ENCODE measurements around the gene ANKRD30A.

Gene ANKRD30A

GRCh38 chr10:37344413-37344812, 219.0 kb downstream of the ANKRD30A start:
- no peak overlapping the region for H3K9ac ChIP-seq (ENCODE audit: low read length)
- H3K14ac ChIP-seq (ENCODE audit: low read length in 2 of 2), result no peak overlapping the region
- H3K4me1 ChIP-seq (ENCODE audit: control insufficient read depth, insufficient read depth, low read depth, low read length), result no peaks in the 10 kb centered on the region
- H3K18ac ChIP-seq (ENCODE audit: low read depth in 1 of 2, low read length in 2 of 2), result no peak overlapping the region
- WGBS, result 77% methylated on average over 2 of the region's 2 CpGs
- no peak overlapping the region for H3K23ac ChIP-seq (ENCODE audit: low read length in 2 of 2)
- H2BK120ac ChIP-seq (ENCODE audit: low read depth, low read length), result no peak overlapping the region
- no peak overlapping the region for H4K91ac ChIP-seq (ENCODE audit: low read length)
- H2BK12ac ChIP-seq (ENCODE audit: low read length in 2 of 2), result no peak overlapping the region
- no peak overlapping the region for H2BK5ac ChIP-seq (ENCODE audit: low read depth, low read length, poor library complexity, severe bottlenecking)
- H3K4me3 ChIP-seq (ENCODE audit: insufficient read depth in 1 of 2, low read depth in 1 of 2, low read length in 2 of 2), result no peak overlapping the region
- no peak overlapping the region for H3K4ac ChIP-seq (ENCODE audit: low read depth in 1 of 2, low read length in 2 of 2)
- no peaks in the 10 kb centered on the region for H3K27me3 ChIP-seq (ENCODE audit: control insufficient read depth in 1 of 2, insufficient read depth in 1 of 2, low read length in 2 of 2)
- DNase-seq, result no peak
- H3K9me3 ChIP-seq (ENCODE audit: control insufficient read depth, low read length), result peaks cover 8% of the 10 kb centered on the region
- H3K4me2 ChIP-seq (ENCODE audit: low read length, poor library complexity, severe bottlenecking), result no peak overlapping the region
- H2AFZ ChIP-seq (ENCODE audit: low read depth, low read length), result no peak overlapping the region
- H3K36me3 ChIP-seq (ENCODE audit: control insufficient read depth in 1 of 2, insufficient read depth in 2 of 2, low read depth in 1 of 2, low read length in 2 of 2), result no peaks in the 10 kb centered on the region
- no peak overlapping the region for H4K8ac ChIP-seq (ENCODE audit: low read length)
- H3K79me1 ChIP-seq (replicated peaks; ENCODE audit: low read length, poor library complexity, severe bottlenecking), result no peaks in the 10 kb centered on the region
- no peak overlapping the region for H3K27ac ChIP-seq (ENCODE audit: low read length, poor library complexity, severe bottlenecking)
- no peak overlapping the region for H2BK15ac ChIP-seq (ENCODE audit: low read depth, poor library complexity, severe bottlenecking)
- no peak overlapping the region for H2AK5ac ChIP-seq (ENCODE audit: low read length, severe bottlenecking)

DNA sequence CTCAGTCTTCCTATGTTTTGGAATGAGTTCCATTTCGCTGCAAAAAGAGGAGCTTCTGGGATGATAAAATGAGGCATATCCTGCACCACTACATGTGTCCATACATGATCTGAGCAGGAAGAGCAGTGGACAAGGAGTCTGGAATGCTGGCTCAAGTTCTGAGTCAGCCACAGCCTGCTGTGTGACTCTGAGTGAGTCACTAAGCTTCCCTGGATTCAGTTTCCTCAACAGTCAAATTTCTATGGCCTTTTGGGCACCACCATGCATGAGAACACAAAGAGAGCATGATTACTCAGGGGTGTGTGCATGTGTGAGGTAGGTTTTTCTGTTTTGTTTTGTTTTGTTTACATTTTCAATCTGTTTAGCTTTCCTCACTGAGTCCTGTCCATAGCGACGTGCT, 254.6 kb downstream of the ANKRD30A start:
- 38% methylated on average over 3 of the region's 3 CpGs for WGBS
- no peak overlapping the region for H3K4me3 ChIP-seq (ENCODE audit: insufficient read depth in 1 of 2, low read depth in 1 of 2, low read length in 2 of 2)

DNA sequence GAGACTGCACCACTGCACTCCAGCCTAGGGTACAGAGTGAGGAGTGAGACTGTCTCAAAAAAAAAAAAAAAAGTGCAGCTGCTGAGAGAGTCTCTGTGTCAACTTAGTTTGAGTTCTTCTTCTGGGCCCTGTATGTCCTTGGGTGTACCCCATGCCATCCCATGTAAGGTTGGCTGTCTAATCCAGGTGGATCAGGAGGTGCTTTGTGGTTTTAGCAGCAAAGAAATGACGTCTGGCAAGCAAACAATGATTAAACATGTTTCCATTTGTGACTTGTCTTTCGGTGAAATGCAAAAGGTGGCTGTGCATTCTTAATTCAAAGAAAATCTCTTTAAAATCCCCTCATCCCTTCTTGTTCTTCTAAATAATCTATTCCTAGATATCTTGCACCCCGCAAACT, 255.9 kb downstream of the ANKRD30A start:
- Histone ChIP-seq H3K18ac (ENCODE audit: low read depth in 1 of 2, low read length in 2 of 2) (no peak overlapping the region), H3K9ac (ENCODE audit: low read length) (no peak overlapping the region), H2BK15ac (ENCODE audit: low read depth, poor library complexity, severe bottlenecking) (no peak overlapping the region), H4K91ac (ENCODE audit: low read length) (no peak overlapping the region), H3K9me3 (ENCODE audit: control insufficient read depth, low read length) (peaks cover 5% of the 10 kb centered on the region), H3K4ac (ENCODE audit: low read depth in 1 of 2, low read length in 2 of 2) (no peak overlapping the region), H3K36me3 (ENCODE audit: control insufficient read depth in 1 of 2, insufficient read depth in 2 of 2, low read depth in 1 of 2, low read length in 2 of 2) (no peaks in the 10 kb centered on the region), H4K8ac (ENCODE audit: low read length) (no peak overlapping the region), H2AFZ (ENCODE audit: low read depth, low read length) (no peak overlapping the region), H3K23ac (ENCODE audit: low read length in 2 of 2) (no peak overlapping the region), H2BK5ac (ENCODE audit: low read depth, low read length, poor library complexity, severe bottlenecking) (no peak overlapping the region), H3K4me3 (ENCODE audit: insufficient read depth in 1 of 2, low read depth in 1 of 2, low read length in 2 of 2) (no peak overlapping the region), H2BK12ac (ENCODE audit: low read length in 2 of 2) (no peak overlapping the region), H3K4me2 (ENCODE audit: low read length, poor library complexity, severe bottlenecking) (no peak overlapping the region), H3K4me1 (ENCODE audit: control insufficient read depth, insufficient read depth, low read depth, low read length) (no peaks in the 10 kb centered on the region), H3K27me3 (ENCODE audit: control insufficient read depth in 1 of 2, insufficient read depth in 1 of 2, low read length in 2 of 2) (no peaks in the 10 kb centered on the region), H3K27ac (ENCODE audit: low read length, poor library complexity, severe bottlenecking) (no peak overlapping the region), H2AK5ac (ENCODE audit: low read length, severe bottlenecking) (no peak overlapping the region), H3K79me1 (replicated peaks; ENCODE audit: low read length, poor library complexity, severe bottlenecking) (no peaks in the 10 kb centered on the region), H2BK120ac (ENCODE audit: low read depth, low read length) (no peak overlapping the region), H3K14ac (ENCODE audit: low read length in 2 of 2) (no peak overlapping the region)
- WGBS, result 72% methylated on average over 3 of the region's 3 CpGs
- no peak for DNase-seq

More for the DNA sequence above, 254.6 kb downstream of the ANKRD30A start:
- peaks cover 6% of the 10 kb centered on the region for H3K9me3 ChIP-seq (ENCODE audit: control insufficient read depth, low read length)
- H3K18ac ChIP-seq (ENCODE audit: low read depth in 1 of 2, low read length in 2 of 2), result no peak overlapping the region
- H3K4me1 ChIP-seq (ENCODE audit: control insufficient read depth, insufficient read depth, low read depth, low read length), result no peaks in the 10 kb centered on the region
- no peak overlapping the region for H2BK120ac ChIP-seq (ENCODE audit: low read depth, low read length)
- no peak overlapping the region for H4K91ac ChIP-seq (ENCODE audit: low read length)
- no peak overlapping the region for H2AFZ ChIP-seq (ENCODE audit: low read depth, low read length)
- H3K14ac ChIP-seq (ENCODE audit: low read length in 2 of 2), result no peak overlapping the region
- H3K4ac ChIP-seq (ENCODE audit: low read depth in 1 of 2, low read length in 2 of 2), result no peak overlapping the region
- H2AK5ac ChIP-seq (ENCODE audit: low read length, severe bottlenecking), result no peak overlapping the region
- DNase-seq, result no peak
- no peak overlapping the region for H3K27ac ChIP-seq (ENCODE audit: low read length, poor library complexity, severe bottlenecking)
- no peaks in the 10 kb centered on the region for H3K27me3 ChIP-seq (ENCODE audit: control insufficient read depth in 1 of 2, insufficient read depth in 1 of 2, low read length in 2 of 2)
- H2BK12ac ChIP-seq (ENCODE audit: low read length in 2 of 2), result no peak overlapping the region
- H3K4me2 ChIP-seq (ENCODE audit: low read length, poor library complexity, severe bottlenecking), result no peak overlapping the region
- H3K79me1 ChIP-seq (replicated peaks; ENCODE audit: low read length, poor library complexity, severe bottlenecking), result no peaks in the 10 kb centered on the region
- no peak overlapping the region for H3K9ac ChIP-seq (ENCODE audit: low read length)
- H4K8ac ChIP-seq (ENCODE audit: low read length), result no peak overlapping the region
- H2BK15ac ChIP-seq (ENCODE audit: low read depth, poor library complexity, severe bottlenecking), result no peak overlapping the region
- H2BK5ac ChIP-seq (ENCODE audit: low read depth, low read length, poor library complexity, severe bottlenecking), result no peak overlapping the region
- H3K23ac ChIP-seq (ENCODE audit: low read length in 2 of 2), result no peak overlapping the region
- no peaks in the 10 kb centered on the region for H3K36me3 ChIP-seq (ENCODE audit: control insufficient read depth in 1 of 2, insufficient read depth in 2 of 2, low read depth in 1 of 2, low read length in 2 of 2)

DNA sequence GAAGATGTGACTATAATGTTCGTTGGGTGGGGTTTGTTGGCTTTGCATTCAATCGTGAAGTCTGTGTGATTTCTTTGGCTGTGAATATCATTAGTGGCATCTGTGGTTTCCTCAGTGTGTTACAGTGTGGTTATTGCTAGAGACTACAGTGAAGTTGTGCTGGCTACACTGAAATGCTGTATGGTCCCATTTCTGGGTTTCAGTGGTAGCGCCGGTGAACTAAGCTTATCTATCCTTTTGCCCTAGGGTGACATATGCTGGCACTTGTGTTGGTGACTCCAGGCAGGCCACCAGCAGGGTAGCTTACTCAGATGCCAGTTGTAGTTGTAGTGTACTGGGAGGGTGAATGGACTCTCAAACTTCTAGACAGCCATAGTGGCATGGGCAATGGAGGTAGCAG, 259.5 kb downstream of the ANKRD30A start:
- no peaks in the 10 kb centered on the region for H3K36me3 ChIP-seq (ENCODE audit: control insufficient read depth in 1 of 2, insufficient read depth in 2 of 2, low read depth in 1 of 2, low read length in 2 of 2)
- H2BK12ac ChIP-seq (ENCODE audit: low read length in 2 of 2), result no peak overlapping the region
- no peak overlapping the region for H4K91ac ChIP-seq (ENCODE audit: low read length)
- no peak overlapping the region for H3K23ac ChIP-seq (ENCODE audit: low read length in 2 of 2)
- no peak overlapping the region for H2BK120ac ChIP-seq (ENCODE audit: low read depth, low read length)
- no peaks in the 10 kb centered on the region for H3K79me1 ChIP-seq (replicated peaks; ENCODE audit: low read length, poor library complexity, severe bottlenecking)
- no peak overlapping the region for H3K4me2 ChIP-seq (ENCODE audit: low read length, poor library complexity, severe bottlenecking)
- H4K8ac ChIP-seq (ENCODE audit: low read length), result no peak overlapping the region
- no peak overlapping the region for H3K4ac ChIP-seq (ENCODE audit: low read depth in 1 of 2, low read length in 2 of 2)
- no peak overlapping the region for H2AK5ac ChIP-seq (ENCODE audit: low read length, severe bottlenecking)
- H3K27ac ChIP-seq (ENCODE audit: low read length, poor library complexity, severe bottlenecking), result no peak overlapping the region
- no peak overlapping the region for H2BK5ac ChIP-seq (ENCODE audit: low read depth, low read length, poor library complexity, severe bottlenecking)
- DNase-seq, result no peak
- no peak overlapping the region for H3K18ac ChIP-seq (ENCODE audit: low read depth in 1 of 2, low read length in 2 of 2)
- no peak overlapping the region for H3K9ac ChIP-seq (ENCODE audit: low read length)
- H3K4me3 ChIP-seq (ENCODE audit: insufficient read depth in 1 of 2, low read depth in 1 of 2, low read length in 2 of 2), result no peak overlapping the region
- H3K9me3 ChIP-seq (ENCODE audit: control insufficient read depth, low read length), result peaks cover 5% of the 10 kb centered on the region
- H2BK15ac ChIP-seq (ENCODE audit: low read depth, poor library complexity, severe bottlenecking), result no peak overlapping the region
- 81% methylated on average over 4 of the region's 4 CpGs for WGBS
- no peak overlapping the region for H2AFZ ChIP-seq (ENCODE audit: low read depth, low read length)
- H3K27me3 ChIP-seq (ENCODE audit: control insufficient read depth in 1 of 2, insufficient read depth in 1 of 2, low read length in 2 of 2), result no peaks in the 10 kb centered on the region
- H3K14ac ChIP-seq (ENCODE audit: low read length in 2 of 2), result no peak overlapping the region
- H3K4me1 ChIP-seq (ENCODE audit: control insufficient read depth, insufficient read depth, low read depth, low read length), result no peaks in the 10 kb centered on the region
